Activated CD4-positive, CD25-positive, alpha-beta regulatory T cell treated with anti-CD3 and anti-CD28 coated beads, Interleukin-2, amount 50 U/mL, for 24 hours (primary cell): Measurements from ENCODE around the gene FBXO27.
A peak's percentile ranks its signal among the peaks of the same experiment; 100 is the strongest.

Experiments
- ATAC-seq, 2 donors: fragments of 150-1000 bp; cut with Tn5 transposase; one replicate each; pipeline ENCODE4 v1.10.0; 2021; ENCODE audit warnings: mild to moderate bottlenecking in 1 of 2, moderate library complexity in 1 of 2

FBXO27 gene

DNA sequence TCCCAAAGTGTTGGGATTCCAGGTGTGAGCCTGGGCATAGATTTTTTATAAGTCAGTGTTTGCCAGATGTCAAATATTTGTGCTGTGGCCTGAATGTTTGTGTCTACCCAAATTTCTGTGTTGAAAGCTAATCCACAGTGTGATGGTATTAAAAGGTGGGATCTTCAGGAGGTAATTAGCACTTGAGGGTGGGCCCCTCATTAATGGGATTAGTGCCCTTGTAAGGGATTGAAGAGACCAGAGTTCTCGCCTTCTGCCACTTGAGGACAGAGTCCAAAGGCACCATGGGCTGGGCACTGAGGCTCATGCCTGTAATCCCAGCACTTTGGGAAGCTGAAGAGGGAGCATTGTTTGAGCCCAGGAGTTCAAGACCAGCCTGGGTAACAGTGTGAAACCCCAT lies 47.1 kb downstream of the FBXO27 start:
- ATAC-seq, result no peak

DNA sequence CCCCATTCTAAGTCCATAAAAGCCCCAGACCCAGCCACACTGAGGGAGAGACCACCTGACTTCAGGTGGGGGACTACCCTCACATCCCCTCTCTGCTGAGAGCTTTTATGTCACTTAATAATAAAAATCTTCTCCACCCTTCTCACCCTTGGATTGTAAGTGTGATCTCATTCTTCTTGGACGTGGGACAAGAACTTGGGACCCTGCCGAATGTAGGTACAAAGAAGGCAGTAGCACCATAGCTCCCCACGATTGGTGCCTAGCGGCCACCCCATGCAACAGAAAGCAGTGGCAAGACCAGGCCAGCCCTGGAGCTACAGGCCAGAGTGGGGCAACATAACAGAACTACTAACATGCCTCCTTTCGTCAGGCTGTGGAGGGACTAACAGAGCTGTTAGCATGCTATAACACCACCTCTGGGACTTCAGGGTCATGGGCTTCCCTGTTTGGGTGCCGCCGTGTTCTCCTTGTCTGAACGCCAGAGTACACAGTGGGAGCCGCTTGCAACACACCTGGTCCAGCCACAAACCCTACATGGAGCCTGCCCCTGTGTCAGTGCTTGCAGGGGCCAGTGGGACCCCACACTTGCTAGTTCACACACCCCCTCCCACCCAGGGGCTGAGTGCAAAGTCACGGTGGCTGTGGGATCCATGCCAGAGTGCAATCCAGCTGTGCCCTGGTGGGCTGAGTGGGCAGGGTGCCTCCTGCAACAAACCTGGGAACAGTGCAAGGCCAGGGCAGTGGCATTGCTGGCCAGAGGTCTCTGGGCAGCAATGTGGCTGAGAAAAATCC lies 51.6 kb downstream of the FBXO27 start:
- no peak for ATAC-seq

DNA sequence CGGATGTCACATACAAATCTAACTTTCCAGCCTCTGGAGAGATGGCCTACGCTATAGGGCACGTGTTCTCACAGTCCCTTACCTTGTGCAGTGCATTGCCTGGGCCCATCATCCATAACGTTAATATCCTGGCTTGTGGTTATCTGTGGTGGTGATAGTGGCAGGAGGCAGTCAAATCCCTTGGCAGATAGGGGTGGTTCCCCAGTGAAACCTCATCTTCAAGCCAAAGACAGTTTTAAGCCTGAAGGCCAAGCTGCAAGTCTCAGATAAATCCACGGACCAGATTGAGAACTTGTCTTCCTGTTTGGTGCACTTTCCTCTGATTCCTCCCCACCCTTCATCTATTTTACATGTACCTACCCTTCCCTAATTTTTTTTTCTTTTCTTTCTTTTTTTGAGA lies 52.5 kb downstream of the FBXO27 start:
- no peak for ATAC-seq

DNA sequence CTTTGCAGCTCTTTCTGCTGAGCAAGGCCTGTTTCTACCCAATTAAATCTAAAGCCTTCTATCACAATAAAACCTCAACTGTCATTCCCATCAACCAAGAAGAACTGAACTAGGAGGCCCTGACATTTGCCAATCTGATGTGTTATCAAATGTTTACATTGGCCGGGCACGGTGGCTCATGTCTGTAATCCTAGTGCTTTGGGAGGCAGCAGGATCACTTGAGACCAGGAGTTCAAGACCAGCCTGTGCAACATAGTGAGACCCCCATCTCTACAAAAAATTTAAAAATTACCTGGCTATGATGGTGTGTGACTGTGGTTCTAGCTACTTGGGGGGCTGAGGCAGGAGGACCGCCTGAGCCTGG lies 54.0 kb downstream of the FBXO27 start:
- ATAC-seq, result no peak

DNA sequence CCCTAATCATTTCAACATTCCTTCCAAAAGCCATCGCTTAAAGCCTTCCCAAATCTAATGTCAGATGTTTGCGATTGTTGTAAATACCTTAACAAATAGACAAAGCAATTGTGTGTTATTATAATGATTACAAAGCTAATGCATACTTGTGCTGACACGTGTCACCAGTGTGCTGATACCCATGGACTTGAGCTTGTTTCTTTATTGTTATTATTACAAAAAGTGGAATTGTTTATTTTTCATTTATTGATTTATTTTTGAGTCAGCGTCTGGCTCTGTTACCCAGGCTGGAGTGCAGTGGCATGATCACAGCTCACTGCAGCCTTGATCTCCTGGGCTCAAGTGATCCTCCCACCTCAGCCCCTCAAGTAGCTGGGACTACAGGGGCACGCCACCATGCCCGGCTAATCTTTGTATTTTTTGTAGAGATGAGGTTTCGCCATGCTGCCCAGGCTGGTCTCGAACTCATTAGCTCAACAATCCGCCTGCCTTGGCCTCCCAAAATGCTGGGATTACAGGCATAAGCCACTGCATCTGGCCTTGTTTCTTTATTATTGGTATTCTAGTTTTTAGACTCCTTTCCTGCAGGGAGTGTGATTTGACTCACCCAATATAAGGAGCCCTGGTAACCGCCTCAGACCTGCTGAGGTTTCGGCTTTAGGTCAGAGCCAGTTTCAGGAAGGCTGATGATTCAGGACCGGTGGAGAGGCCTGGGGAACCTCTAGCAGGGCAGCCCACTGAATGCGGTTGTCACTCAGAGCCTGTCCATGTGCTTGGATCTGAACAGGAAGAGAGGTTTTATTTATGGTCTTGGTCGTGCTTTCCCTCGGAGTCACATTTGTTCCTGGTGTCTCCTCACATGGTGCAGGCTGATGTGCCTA lies 54.7 kb downstream of the FBXO27 start:
- peak; percentile 93 to 95 for ATAC-seq

DNA sequence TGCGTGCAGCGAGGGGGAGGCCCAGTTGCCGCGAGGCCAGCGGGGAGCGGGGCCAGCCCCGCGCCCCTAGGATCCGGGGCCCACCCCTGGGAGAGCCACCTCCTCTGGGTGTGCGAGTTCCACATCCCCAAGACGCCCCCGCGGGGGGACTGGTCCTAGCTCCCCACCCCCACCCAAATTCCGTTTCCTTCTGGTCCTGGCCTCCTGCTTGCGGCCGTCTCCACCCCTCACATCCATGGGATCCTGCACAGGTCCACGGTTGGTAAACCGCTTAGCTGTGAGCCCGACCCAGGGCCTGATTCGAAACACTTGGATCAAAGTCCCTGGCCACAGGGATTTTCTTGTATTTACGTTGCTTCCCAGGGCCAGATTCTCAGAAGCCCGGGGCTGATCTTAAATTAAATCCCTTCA lies 56.5 kb downstream of the FBXO27 start:
- no peak for ATAC-seq

DNA sequence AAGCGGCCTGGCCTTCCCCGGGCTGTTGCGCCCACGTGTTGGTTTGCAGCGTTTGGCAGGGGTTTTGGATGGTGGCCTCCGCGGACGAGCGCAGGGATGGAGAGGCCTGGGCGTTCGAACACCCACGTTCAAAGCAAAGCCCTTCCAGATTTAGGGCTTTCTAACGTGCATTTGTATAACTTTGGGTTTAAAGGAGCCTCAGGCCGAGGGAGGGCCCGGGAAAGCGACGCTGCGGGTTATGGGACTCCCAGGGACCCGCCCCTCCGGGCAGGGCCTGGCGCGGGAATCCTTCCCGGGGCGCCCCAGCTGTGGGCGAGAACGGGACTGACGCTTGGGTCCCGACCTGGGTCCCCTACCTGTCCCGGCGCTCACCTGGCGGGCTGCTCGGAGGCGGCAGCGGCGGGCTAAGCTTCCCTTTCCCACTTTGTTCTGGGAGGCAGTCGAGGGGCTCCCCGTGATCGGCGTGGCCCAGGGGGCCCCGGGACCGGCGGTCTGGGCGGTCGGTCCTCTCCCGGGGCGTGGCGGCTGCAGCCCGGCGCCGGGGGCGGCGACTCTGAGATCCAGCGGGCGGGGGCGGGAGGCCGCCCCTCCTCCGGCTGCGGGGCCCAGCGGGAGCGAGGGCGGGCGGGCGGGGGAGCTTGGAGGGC lies 57.0 kb downstream of the FBXO27 start, which contains the start of gene FBXO17:
Gene FBXO17, minus strand, starts transcription at position 529 of the 647 bp plus-strand sequence. CDS start 25,423 bp downstream, outside the sequence.
- ATAC-seq, result no peak

DNA sequence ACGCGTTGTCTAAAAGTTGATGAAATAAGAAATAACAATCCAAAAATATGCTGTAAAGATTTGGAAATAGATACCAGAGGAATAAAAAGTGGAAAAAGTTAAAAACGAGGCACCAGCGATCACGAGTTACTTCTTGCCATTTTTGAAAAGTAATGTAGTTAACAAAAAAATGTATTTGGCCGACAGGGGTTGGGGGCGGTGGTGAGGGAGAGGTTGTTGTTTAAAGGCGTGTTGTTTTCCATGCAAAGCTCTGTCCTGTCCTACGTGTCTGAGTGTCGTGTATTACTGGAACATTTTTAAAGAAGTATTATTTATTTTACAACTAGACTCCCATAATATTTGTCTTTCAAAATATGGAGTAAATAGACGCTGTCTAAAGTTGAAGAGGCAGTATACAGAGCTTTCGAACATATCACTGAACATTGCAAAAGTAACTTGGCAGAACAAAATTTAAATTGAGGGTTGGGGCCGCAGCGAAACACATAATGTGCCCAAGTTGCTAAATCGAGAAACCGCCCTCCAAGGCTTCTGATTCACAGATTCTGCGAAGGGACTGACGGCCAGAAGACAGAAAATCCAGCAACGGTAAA lies 57.6 kb downstream of the FBXO27 start:
- no peak for ATAC-seq
